Colonic mucosa (tissue), 4 donors: ENCODE data around the gene GNG13. TPM values are rescaled to one million over a fixed set of nuclear protein-coding genes. Genes with fewer than 3 reads are reported as not detected.

Experiments used
- DNase-seq: peaks from one replicate; pipeline ENCODE4 v3.0.0-alpha.2; 2020
- H3K27ac ChIP-seq: fragments of 200-600 bp; one replicate; pipeline ENCODE4 v1.8.0; 2021
- H3K27me3 ChIP-seq: fragments of 200-600 bp; one replicate; pipeline ENCODE4 v1.8.0; 2021
- H3K36me3 ChIP-seq: fragments of 200-600 bp; one replicate; pipeline ENCODE4 v1.8.0; 2021
- H3K4me1 ChIP-seq: fragments of 200-600 bp; one replicate; pipeline ENCODE4 v1.8.0; 2021; ENCODE audit warnings: mild to moderate bottlenecking
- H3K4me3 ChIP-seq: fragments of 200-600 bp; one replicate; pipeline ENCODE4 v1.8.0; 2021
- H3K9ac ChIP-seq, 2 donors: one replicate each; pipeline ENCODE4 v1.7.0; 2013; ENCODE audit warnings: control low read depth in 2 of 2, low read depth in 2 of 2, low read length in 2 of 2
- H3K9me3 ChIP-seq: fragments of 200-600 bp; one replicate; pipeline ENCODE4 v1.8.0; 2021
- intact Hi-C: fragments of 100-400 bp; cut with DNase I; formaldehyde crosslinking; loops from one replicate; pipeline ENCODE4 v1.14.1; 2022
- total RNA-seq, 2 donors: library from RNA; stranded (reverse); fragmentation: NEBNext Ultra II Directional in 1 of 2; extraction: Animal tissue kit (Norgen Biotek cat#: 25700) in 1 of 2; gene quantifications; one replicate each; pipeline ENCODE4 v1.2.1, GENCODE V29; 2021
- TF ChIP-seq, protein P1 (sequence below): fragments of 200-600 bp; IDR thresholded peaks from one replicate; pipeline ENCODE4 v1.8.0; 2022; ENCODE audit warnings: antibody characterized with exemption, mild to moderate bottlenecking
- donor health status: healthy.
- donor health status: DM: no; HTN: no; CAD: no.
- donor health status: DM: no; HTN: no; CAD: no.

Gene GNG13
- total RNA-seq, 2 donors from 2014 or later: 0.24 TPM; not detected in 1

DNA sequence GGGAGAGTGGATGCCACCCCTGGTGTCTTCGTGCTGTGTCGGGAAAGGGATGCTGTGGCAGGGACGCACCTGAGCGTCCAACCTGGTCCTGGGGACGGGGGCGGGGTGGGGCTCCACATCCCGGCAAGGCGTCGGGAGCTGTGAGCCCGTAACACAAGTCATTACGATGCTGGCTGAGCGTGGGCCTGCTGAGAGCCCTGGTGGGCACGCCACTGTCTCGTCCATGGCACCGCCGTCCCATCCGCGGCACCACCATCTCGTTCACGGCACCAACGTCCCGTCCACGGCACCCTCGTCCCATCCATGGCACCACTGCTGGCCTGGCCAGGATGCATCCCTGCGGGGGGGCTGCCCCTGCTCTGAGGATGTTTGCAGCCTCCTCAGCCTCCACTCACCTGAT lies 24.1 kb upstream of the GNG13 start:
- no peak overlapping the region for H3K27ac ChIP-seq
- H3K4me1 ChIP-seq: no peaks in the 10 kb centered on the region
- intact Hi-C loops: no loop called here
- no peaks in the 10 kb centered on the region for H3K9me3 ChIP-seq
- TF ChIP-seq, protein P1, sequence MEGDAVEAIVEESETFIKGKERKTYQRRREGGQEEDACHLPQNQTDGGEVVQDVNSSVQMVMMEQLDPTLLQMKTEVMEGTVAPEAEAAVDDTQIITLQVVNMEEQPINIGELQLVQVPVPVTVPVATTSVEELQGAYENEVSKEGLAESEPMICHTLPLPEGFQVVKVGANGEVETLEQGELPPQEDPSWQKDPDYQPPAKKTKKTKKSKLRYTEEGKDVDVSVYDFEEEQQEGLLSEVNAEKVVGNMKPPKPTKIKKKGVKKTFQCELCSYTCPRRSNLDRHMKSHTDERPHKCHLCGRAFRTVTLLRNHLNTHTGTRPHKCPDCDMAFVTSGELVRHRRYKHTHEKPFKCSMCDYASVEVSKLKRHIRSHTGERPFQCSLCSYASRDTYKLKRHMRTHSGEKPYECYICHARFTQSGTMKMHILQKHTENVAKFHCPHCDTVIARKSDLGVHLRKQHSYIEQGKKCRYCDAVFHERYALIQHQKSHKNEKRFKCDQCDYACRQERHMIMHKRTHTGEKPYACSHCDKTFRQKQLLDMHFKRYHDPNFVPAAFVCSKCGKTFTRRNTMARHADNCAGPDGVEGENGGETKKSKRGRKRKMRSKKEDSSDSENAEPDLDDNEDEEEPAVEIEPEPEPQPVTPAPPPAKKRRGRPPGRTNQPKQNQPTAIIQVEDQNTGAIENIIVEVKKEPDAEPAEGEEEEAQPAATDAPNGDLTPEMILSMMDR: no peak
- no peak overlapping the region for H3K9ac ChIP-seq
- DNase-seq: no peak
- H3K4me3 ChIP-seq: no peak overlapping the region
- no peaks in the 10 kb centered on the region for H3K27me3 ChIP-seq
- H3K36me3 ChIP-seq: no peaks in the 10 kb centered on the region

DNA sequence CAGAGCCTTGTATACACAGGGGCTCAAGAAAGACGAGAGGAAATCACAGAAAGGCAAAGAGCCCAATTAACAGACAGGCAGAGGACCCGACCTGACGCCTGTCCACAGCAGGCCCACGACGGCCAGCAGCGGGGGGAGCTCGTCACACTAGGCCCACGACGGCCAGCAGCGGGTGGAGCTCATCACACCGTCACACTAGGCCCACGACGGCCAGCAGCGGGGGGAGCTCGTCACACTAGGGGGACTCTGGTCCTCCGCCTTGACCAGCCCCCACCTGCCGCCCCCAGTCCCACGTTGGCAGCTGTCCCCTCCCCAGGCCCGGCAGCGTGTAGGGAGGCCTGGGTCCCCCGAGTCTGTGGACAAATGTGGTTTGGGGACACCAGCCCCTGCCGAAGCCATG lies 23.7 kb upstream of the GNG13 start:
- Histone ChIP-seq H3K27ac (no peak overlapping the region), H3K27me3 (no peaks in the 10 kb centered on the region), H3K36me3 (no peaks in the 10 kb centered on the region), H3K9ac (no peak overlapping the region), H3K4me1 (no peaks in the 10 kb centered on the region), H3K4me3 (no peak overlapping the region), H3K9me3 (no peaks in the 10 kb centered on the region)
- DNase-seq: no peak
- TF ChIP-seq, protein P1: no peak
- intact Hi-C loops: no loop called here

DNA sequence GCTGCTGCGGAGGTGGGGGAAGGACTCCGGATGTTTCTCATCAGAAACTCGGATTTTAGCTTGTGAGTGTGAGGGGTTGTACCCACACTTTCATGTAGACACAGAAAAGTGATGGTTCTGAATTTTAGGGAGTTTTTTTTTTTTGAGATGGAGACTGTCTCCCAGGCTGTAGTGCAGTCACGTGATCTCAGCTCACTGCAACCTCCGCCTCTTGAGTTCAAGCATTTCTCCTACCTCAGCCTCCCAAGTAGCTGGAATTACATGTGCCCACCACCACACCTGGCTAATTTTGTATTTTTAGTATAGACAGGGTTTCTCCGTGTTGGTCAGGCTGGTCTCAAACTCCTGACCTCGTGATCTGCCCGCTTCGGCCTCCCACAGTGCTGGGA lies 22.4 kb upstream of the GNG13 start:
- no peak for DNase-seq
- intact Hi-C loops: no loop called here
- Histone ChIP-seq H3K9ac (no peak overlapping the region), H3K27me3 (no peaks in the 10 kb centered on the region), H3K4me3 (no peak overlapping the region), H3K27ac (no peak overlapping the region), H3K4me1 (no peaks in the 10 kb centered on the region), H3K9me3 (no peaks in the 10 kb centered on the region), H3K36me3 (no peaks in the 10 kb centered on the region)
- TF ChIP-seq, protein P1: no peak

DNA sequence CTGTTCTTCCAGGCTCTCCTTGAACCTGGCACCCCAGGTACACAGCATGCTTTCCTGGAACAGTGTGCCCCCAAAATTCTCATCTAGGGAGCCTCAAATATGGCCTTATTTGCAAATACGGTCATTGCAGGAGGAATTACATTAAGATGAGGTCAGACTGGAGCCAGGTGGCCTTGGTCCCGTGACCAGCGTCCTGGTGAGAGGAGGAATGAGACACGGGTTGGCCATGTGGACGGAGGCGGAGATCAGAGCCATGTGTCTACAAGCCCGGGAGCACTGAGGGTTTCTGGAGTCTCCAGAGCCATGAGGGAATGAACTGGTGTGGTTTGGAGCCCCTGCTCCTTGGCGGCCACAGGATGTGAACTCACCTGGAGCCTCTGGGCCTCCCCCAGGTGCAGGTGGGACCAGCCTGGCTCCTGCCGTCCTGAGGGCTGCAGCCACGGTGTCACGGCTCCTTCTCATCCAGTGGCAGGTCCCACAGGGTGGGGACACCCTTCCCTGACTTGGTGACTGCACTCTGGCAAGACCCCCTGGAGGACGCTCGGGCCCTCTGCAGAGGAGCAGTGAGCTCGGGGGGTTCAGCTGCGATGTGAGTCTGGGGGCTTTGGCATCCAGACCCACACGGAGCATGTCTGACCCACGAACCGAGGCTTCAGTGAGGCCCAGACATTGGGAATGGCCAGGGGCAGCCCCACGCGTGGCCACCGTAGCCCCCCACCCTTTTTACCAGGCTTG lies 21.8 kb upstream of the GNG13 start:
- Histone ChIP-seq H3K9ac (no peak overlapping the region), H3K9me3 (no peaks in the 10 kb centered on the region), H3K4me1 (no peaks in the 10 kb centered on the region), H3K27ac (no peak overlapping the region), H3K27me3 (peaks cover 3% of the 10 kb centered on the region), H3K4me3 (no peak overlapping the region), H3K36me3 (no peaks in the 10 kb centered on the region)
- TF ChIP-seq, protein P1: no peak
- intact Hi-C loops: no loop called here
- DNase-seq: no peak

DNA sequence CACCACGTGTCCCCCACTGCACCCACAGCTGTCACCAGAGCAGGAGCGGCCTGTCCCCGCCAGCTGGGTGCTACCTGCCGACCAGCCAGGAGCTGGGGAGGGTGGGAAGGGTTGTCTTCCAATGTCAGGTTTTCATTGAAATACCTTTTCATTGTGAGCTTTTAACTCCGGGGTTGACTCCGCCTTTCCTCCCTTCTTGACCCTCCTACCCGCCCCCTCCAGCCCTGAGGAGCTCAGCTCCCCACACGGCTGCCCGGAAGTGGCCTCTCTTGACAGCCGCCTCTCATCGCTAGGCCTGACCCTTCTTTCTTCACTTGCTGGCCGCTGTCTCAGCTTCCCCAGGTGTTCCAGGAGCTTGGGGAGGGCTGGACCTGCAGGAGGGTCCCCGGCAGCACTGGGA lies 21.2 kb upstream of the GNG13 start:
- H3K4me1 ChIP-seq: no peaks in the 10 kb centered on the region
- intact Hi-C loops: no loop called here
- no peaks in the 10 kb centered on the region for H3K36me3 ChIP-seq
- H3K27ac ChIP-seq: no peak overlapping the region
- DNase-seq: no peak
- H3K9me3 ChIP-seq: no peaks in the 10 kb centered on the region
- TF ChIP-seq, protein P1: no peak
- peaks cover 6% of the 10 kb centered on the region for H3K27me3 ChIP-seq
- H3K9ac ChIP-seq: no peak overlapping the region
- no peak overlapping the region for H3K4me3 ChIP-seq
